K562 (cell line): ENCODE data around the gene SPATA32. TPM values are rescaled to one million over a fixed set of nuclear protein-coding genes. Genes with fewer than 3 reads are reported as not detected.
A peak's percentile ranks its signal among the peaks of the same experiment; 100 is the strongest.

Source experiments
- ATAC-seq: fragments of 200-7000 bp; cut with Tn5 transposase; 3 replicates; pipeline ENCODE4 v1.9.1; 2020; ENCODE audit warnings: moderate library complexity
- BruUV-seq: library from RNA; stranded (reverse); fragments of 400-500 nt; replicated peaks from 2 replicates; lab custom pipeline; 2021; lab: Mats Ljungman, UMichigan
- CTCF ChIA-PET: fragments of 300-600 bp; formaldehyde crosslinking; extraction: SDS; loops from one replicate; lab custom pipeline; 2021; ENCODE audit warnings: low intra/inter-chr PET ratio; lab: Yijun Ruan, JAX
- POLR2A ChIA-PET: fragments of 300-600, 350-650 bp; sonication (Branson Sonifier 250); formaldehyde crosslinking; extraction: SDS; loops from one replicate; lab custom pipeline; 2021; ENCODE audit warnings: antibody characterized with exemption, inconsistent platforms; lab: Yijun Ruan, JAX
- DNase-seq, 4 experiments: peaks; one replicate each; pipeline versions ENCODE4 v3.0.0 to v3.0.0-alpha.2; 2011 to 2018; ENCODE audit warnings: low spot score in 3 of 4, mixed read lengths in 3 of 4; ENCODE audit errors: extremely low read depth in 1 of 4
- FAIRE-seq: peaks from 2 replicates; lab custom pipeline; 2011; peaks lifted over from hg19 to GRCh38; lab: Jason Lieb, UNC
- H2AFZ ChIP-seq: 2 replicates; pipeline ENCODE4 v1.6.0; 2011; ENCODE audit warnings: low read depth, low read length, control low read depth, inconsistent platforms
- H3K27ac ChIP-seq: fragments of 200-600 bp; 3 replicates; pipeline ENCODE4 v1.8.0; 2011; ENCODE audit warnings: low read depth, mild to moderate bottlenecking, control low read depth, inconsistent platforms, low read length, moderate library complexity, mixed read lengths; ENCODE audit errors: extremely low read depth
- H3K27me3 ChIP-seq, 2 experiments: fragments of 300-600 bp in 1 of 2; 2 replicates in 1 of 2; 3 replicates in 1 of 2; pipeline versions ENCODE4 v1.6.0 to v1.8.0; 2011; ENCODE audit warnings: inconsistent platforms in 2 of 2, low read length in 2 of 2, mild to moderate bottlenecking in 1 of 2, mixed read lengths in 1 of 2, moderate library complexity in 1 of 2; ENCODE audit not compliant: control insufficient read depth in 2 of 2, insufficient read depth in 2 of 2
- H3K36me3 ChIP-seq: fragments of 300-600 bp; 3 replicates; pipeline ENCODE4 v1.8.0; 2011; ENCODE audit warnings: mild to moderate bottlenecking, low read length, inconsistent platforms; ENCODE audit not compliant: control insufficient read depth, insufficient read depth
- H3K4me1 ChIP-seq, 2 experiments: fragments of 200-600 bp in 1 of 2; replicated peaks in 1 of 2; 2 replicates in 1 of 2; 3 replicates in 1 of 2; pipeline versions ENCODE4 v1.5.1 to v1.8.0; 2011; ENCODE audit warnings: inconsistent platforms in 2 of 2, low read length in 2 of 2, mild to moderate bottlenecking in 1 of 2, mixed read lengths in 1 of 2, moderate library complexity in 1 of 2; ENCODE audit not compliant: control insufficient read depth in 2 of 2, insufficient read depth in 2 of 2
- H3K4me2 ChIP-seq: 2 replicates; pipeline ENCODE4 v1.6.1; 2011; ENCODE audit warnings: low read length, control low read depth, inconsistent platforms, mixed read lengths; ENCODE audit not compliant: insufficient read depth
- H3K4me3 ChIP-seq: fragments of 200-600 bp; sonication (generic), shearing (Covaris generic); 2 replicates; pipeline ENCODE4 v1.5.1; 2016; ENCODE audit warnings: control low read depth, inconsistent platforms
- H3K79me2 ChIP-seq: fragments of 200-600 bp; 3 replicates; pipeline ENCODE4 v1.8.0; 2011; ENCODE audit warnings: low read length, inconsistent platforms; ENCODE audit not compliant: control insufficient read depth, insufficient read depth
- H3K9ac ChIP-seq, 2 experiments: 2 replicates each; pipeline versions ENCODE4 v1.6.0 to v1.6.1; 2011; ENCODE audit warnings: low read depth in 2 of 2, low read length in 2 of 2, control low read depth in 1 of 2, inconsistent platforms in 1 of 2, mild to moderate bottlenecking in 1 of 2, mixed read lengths in 1 of 2; ENCODE audit not compliant: insufficient read depth in 1 of 2
- H3K9me1 ChIP-seq: one replicate; pipeline ENCODE4 v1.6.0; 2011; ENCODE audit warnings: inconsistent platforms, mild to moderate bottlenecking, low read length, moderate library complexity; ENCODE audit not compliant: control insufficient read depth, insufficient read depth
- H3K9me3 ChIP-seq: replicated peaks from 2 replicates; pipeline ENCODE4 v1.5.1; 2011; ENCODE audit warnings: low read depth, low read length, inconsistent platforms; ENCODE audit not compliant: control insufficient read depth, insufficient read depth
- H4K20me1 ChIP-seq: replicated peaks from 2 replicates; pipeline ENCODE4 v1.6.1; 2011; ENCODE audit warnings: low read length, inconsistent platforms, mixed read lengths; ENCODE audit not compliant: control insufficient read depth, insufficient read depth
- ARID4B ChIP-seq: sonication (generic); formaldehyde crosslinking; IDR thresholded peaks from 2 replicates; pipeline ENCODE4 v1.8.0; 2022; ENCODE audit warnings: mild to moderate bottlenecking, missing genetic modification reagents
- CBX5 ChIP-seq: IDR thresholded peaks from 2 replicates; pipeline ENCODE4 v1.6.1; 2014; ENCODE audit warnings: low read depth, borderline replicate concordance
- ELF2 ChIP-seq: fragments of 250-450 bp; sonication (Bioruptor Pico); IDR thresholded peaks from 2 replicates; pipeline ENCODE4 v1.5.0; 2021; ENCODE audit warnings: mild to moderate bottlenecking
- HNRNPLL ChIP-seq: fragments of 200-400 bp; formaldehyde crosslinking; IDR thresholded peaks from 2 replicates; pipeline ENCODE4 v1.6.1; 2017; ENCODE audit warnings: low read length, low read depth, mild to moderate bottlenecking; ENCODE audit not compliant: poor library complexity, severe bottlenecking
- JUNB ChIP-seq: fragments of 450-650 bp; formaldehyde crosslinking; conservative IDR thresholded peaks from 2 replicates; pipeline ENCODE4 v1.4.0; 2020; ENCODE audit warnings: mild to moderate bottlenecking
- KDM1A ChIP-seq, 2 experiments: fragments of 450-650 bp; IDR thresholded peaks; 2 replicates each; pipeline ENCODE4 v1.6.1; 2016; ENCODE audit warnings: mild to moderate bottlenecking in 2 of 2
- PHB2 ChIP-seq: fragments of 450-650 bp; IDR thresholded peaks from 2 replicates; pipeline ENCODE4 v1.6.1; 2017; ENCODE audit warnings: low read depth
- RBM25 ChIP-seq: fragments of 200-400 bp; formaldehyde crosslinking; IDR thresholded peaks from 2 replicates; pipeline ENCODE4 v1.6.1; 2018; ENCODE audit warnings: low read length, low read depth, moderate library complexity; ENCODE audit not compliant: severe bottlenecking
- SREBF2 ChIP-seq: sonication (generic); formaldehyde crosslinking; IDR thresholded peaks from 2 replicates; pipeline ENCODE4 v1.4.0; 2020; ENCODE audit warnings: mild to moderate bottlenecking, missing genetic modification reagents
- TFAP4 ChIP-seq: sonication (generic); formaldehyde crosslinking; IDR thresholded peaks from 2 replicates; pipeline ENCODE4 v1.8.0; 2022; ENCODE audit warnings: missing genetic modification reagents, mild to moderate bottlenecking, moderate library complexity, borderline replicate concordance
- ZBTB7A ChIP-seq: IDR thresholded peaks from 2 replicates; pipeline ENCODE4 v1.6.1; 2011; ENCODE audit warnings: low read depth, mild to moderate bottlenecking, low read length, moderate library complexity, borderline replicate concordance; ENCODE audit not compliant: control insufficient read depth
- ZNF77 ChIP-seq: fragments of 250-450 bp; sonication (Bioruptor Pico); IDR thresholded peaks from 2 replicates; pipeline ENCODE4 v1.5.0; 2020
- WGBS: fragments of 100-300 bp; shearing (Covaris generic); methylation state at CpG from one replicate; pipeline ENCODE4 v1.1.6; 2016; ENCODE audit warnings: low coverage, mixed read lengths; ENCODE audit not compliant: insufficient coverage; ENCODE audit errors: missing lambda C conversion rate; 5-methylcytosine and 5-hydroxymethylcytosine counted together
- in situ Hi-C: fragments of 300-500 bp; cut with MboI; formaldehyde crosslinking; loops from 4 replicates; pipeline ENCODE4 v1.15.0; 2018; ENCODE audit warnings: inconsistent platforms, mixed read lengths
- intact Hi-C: fragments of 100-400 bp; cut with micrococcal nuclease; formaldehyde crosslinking; loops from 2 replicates; pipeline ENCODE4 v1.14.2; 2022
- polyA plus RNA-seq, 8 experiments: library from polyadenylated mRNA; depleted of rRNA in 4 of 8; stranded (reverse) in 5 of 8; unstranded in 3 of 8; fragments of >200 nt; fragmentation: Nextera tagmentation in 2 of 8; fragmentation: Illumina TruSeq in 1 of 8; extraction: Ambion mirVana in 2 of 8; extraction: Trizol in 1 of 8; gene quantifications; 2 replicates each; pipeline versions ENCODE4 v1.2.1 to v1.2.3, GENCODE V29; 2011 to 2014; ENCODE audit warnings: inconsistent platforms in 1 of 8, missing spikeins in 1 of 8
- total RNA-seq, 7 experiments: library from RNA; depleted of rRNA in 6 of 7; stranded (reverse); fragments of >200 nt in 6 of 7; fragmentation: Illumina TruSeq in 2 of 7; extraction: Trizol in 2 of 7; gene quantifications; 2 replicates each; pipeline versions ENCODE4 v1.2.1 to v1.2.3, GENCODE V29; 2011 to 2021; ENCODE audit warnings: low replicate concordance in 1 of 7

The SPATA32 gene
- total and polyA plus RNA-seq, 9 of the 15 experiments (the other 6 are each of a cell fraction or from before 2014, with no cell fraction given): 0.03 to 0.06 TPM; not detected in 7

DNA sequence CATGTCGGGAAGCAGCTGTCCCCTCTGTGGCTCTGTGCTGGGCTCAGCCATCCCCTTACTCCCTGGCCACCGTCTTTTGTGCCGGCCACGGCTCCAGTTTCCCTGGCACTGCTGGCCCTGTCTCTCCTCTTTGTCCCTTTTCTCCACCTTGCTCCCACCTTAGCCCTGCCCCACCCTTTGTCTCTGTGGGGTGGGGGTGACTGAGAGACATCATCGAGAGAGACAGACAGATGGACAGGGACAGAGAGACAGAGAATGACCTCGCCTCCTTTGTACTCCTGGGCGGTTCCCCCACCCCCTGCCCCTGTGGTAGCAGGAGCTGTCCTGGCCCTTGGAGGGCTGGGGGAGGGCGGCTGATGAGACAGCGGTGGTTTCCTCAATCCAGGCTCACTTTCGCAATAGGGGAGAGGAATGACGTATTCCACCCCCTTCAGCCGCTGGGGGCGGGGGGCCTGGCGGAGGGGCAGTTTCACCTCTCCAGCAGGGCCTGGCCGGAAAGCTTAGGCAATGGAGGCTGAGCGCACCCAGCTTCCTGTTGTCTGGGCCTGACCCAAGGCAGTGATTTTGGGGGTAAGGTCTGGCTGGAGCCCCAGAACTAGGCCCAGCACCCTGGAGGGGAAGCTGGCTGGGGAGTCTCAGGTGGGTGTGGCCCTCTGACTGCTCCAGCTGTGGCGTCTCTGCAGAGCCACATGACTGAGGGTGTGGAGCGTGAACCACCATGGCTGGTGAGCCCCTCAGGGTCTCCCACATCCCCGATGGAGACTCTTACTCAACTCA is 32.9 kb downstream of the SPATA32 start (continued):
- no peak for TF ChIP-seq ZNF77 (CRISPR knock-in tag)

- no peak overlapping the region for H3K4me3 ChIP-seq
- peak overlapping the region; percentile 68 for H3K4me2 ChIP-seq
- H3K4me1 ChIP-seq: peaks cover 71 to 84% of the 10 kb centered on the region in 2 experiments
- in situ Hi-C loops: no loop called here
- peak overlapping the region; percentile 70; the same call in 1 of the 2 replicates for H2AFZ ChIP-seq
- no peaks in the 10 kb centered on the region for H3K9me1 ChIP-seq
- ATAC-seq (no peak), DNase-seq (no peak), FAIRE-seq (no peak)
- WGBS: 45% methylated on average over 17 of the region's 17 CpGs
- BruUV-seq: no TSS peak
- H3K9me3 ChIP-seq: no peaks in the 10 kb centered on the region
- H3K36me3 ChIP-seq: no peaks in the 10 kb centered on the region
- peak overlapping the region; percentile 57 to 87 for H3K9ac ChIP-seq
- no peaks in the 10 kb centered on the region for H3K27me3 ChIP-seq
- peaks cover 64% of the 10 kb centered on the region for H3K79me2 ChIP-seq
- ChIA-PET CTCF (interaction anchor here (0.6 kb wide), 1 partner anchor 156 kb away, joined by 4 read pairs; no protein-coding TSS in a partner anchor), POLR2A (interaction anchor here (0.6 to 9.0 kb wide), 4 partner anchors 9 to 85 kb away, joined by 3 to 92 read pairs (median 4); partner anchors contain the start of gene HEXIM1)
- no peaks in the 10 kb centered on the region for H4K20me1 ChIP-seq
- peak overlapping the region; percentile 90; the same call in 2 of the 3 replicates for H3K27ac ChIP-seq
- intact Hi-C loops: no loop called here
- 0 out of 2 replicates have a peak, but pooled peaks have one; percentile 16 for TF ChIP-seq TFAP4 (CRISPR knock-in tag)
- TF ChIP-seq SREBF2 (CRISPR knock-in tag): no peak
- TF ChIP-seq RBM25: no peak
- peak; percentile 14 for TF ChIP-seq HNRNPLL
- TF ChIP-seq ELF2 (CRISPR knock-in tag): no peak
- 0 out of 4 replicates have a peak, but pooled peaks of 1 of the 2 experiments have one; percentile 5 for TF ChIP-seq KDM1A (IDR thresholded peaks at IDR 0.05)
- TF ChIP-seq ARID4B (CRISPR knock-in tag): no peak
- no peak for TF ChIP-seq PHB2
- no peak for TF ChIP-seq CBX5
- no peak for TF ChIP-seq JUNB (CRISPR knock-in tag)
- TF ChIP-seq ZBTB7A: 0 out of 2 replicates have a peak, but pooled peaks have one; percentile 13
Observed at GRCh38 chr17:45227926-45228762, 33.8 kb downstream of the SPATA32 start.
